Neural progenitor cell (in vitro differentiated cells): Measurements from ENCODE around the gene SPG21. TPM values are rescaled to one million over a fixed set of nuclear protein-coding genes. Genes with fewer than 3 reads are reported as not detected.

Source experiments
- DNase-seq: peaks from one replicate; pipeline ENCODE4 v3.0.0-alpha.2; 2016; ENCODE audit warnings: low spot score
- H2AFZ ChIP-seq: fragments of 200-600 bp; sonication (generic); replicated peaks from 2 replicates; pipeline ENCODE4 v1.6.1; 2016; ENCODE audit warnings: antibody characterized with exemption
- H3F3A ChIP-seq: fragments of 200-600 bp; sonication (generic); 2 replicates; pipeline ENCODE4 v1.6.1; 2016; ENCODE audit warnings: antibody characterized with exemption, low read depth
- H3K27ac ChIP-seq: fragments of 200-600 bp; sonication (generic); 2 replicates; pipeline ENCODE4 v1.5.1; 2016; ENCODE audit warnings: mild to moderate bottlenecking
- H3K27me3 ChIP-seq: fragments of 200-600 bp; sonication (generic); 2 replicates; pipeline ENCODE4 v1.6.1; 2016; ENCODE audit warnings: mild to moderate bottlenecking, moderate library complexity
- H3K36me3 ChIP-seq: fragments of 200-600 bp; sonication (generic); 2 replicates; pipeline ENCODE4 v1.5.1; 2016
- H3K4me1 ChIP-seq: fragments of 200-600 bp; sonication (generic); 2 replicates; pipeline ENCODE4 v1.6.1; 2016; ENCODE audit warnings: mixed run types
- H3K4me2 ChIP-seq: fragments of 200-600 bp; sonication (generic); 2 replicates; pipeline ENCODE4 v1.6.1; 2016
- H3K4me3 ChIP-seq: fragments of 200-600 bp; sonication (generic); 2 replicates; pipeline ENCODE4 v1.5.1; 2016
- H3K79me2 ChIP-seq: fragments of 200-600 bp; sonication (generic); 2 replicates; pipeline ENCODE4 v1.6.1; 2016; ENCODE audit warnings: low read depth
- H3K9ac ChIP-seq: fragments of 200-600 bp; sonication (generic); 2 replicates; pipeline ENCODE4 v1.6.1; 2016
- H3K9me3 ChIP-seq: fragments of 200-600 bp; sonication (generic); 2 replicates; pipeline ENCODE4 v1.5.1; 2016; ENCODE audit warnings: low read depth
- H4K20me1 ChIP-seq: fragments of 200-600 bp; sonication (generic); 2 replicates; pipeline ENCODE4 v1.6.1; 2016; ENCODE audit warnings: low read depth
- H3K27ac Mint-ChIP-seq: 3 replicates; pipeline ENCODE4 v1.8.0; 2021; ENCODE audit warnings: mixed read lengths
- H3K27me3 Mint-ChIP-seq: 2 replicates; pipeline ENCODE4 v1.8.0; 2022; ENCODE audit warnings: low read depth, mild to moderate bottlenecking, inconsistent platforms, moderate library complexity, mixed read lengths; ENCODE audit not compliant: insufficient read depth
- H3K36me3 Mint-ChIP-seq: 3 replicates; pipeline ENCODE4 v1.8.0; 2021; ENCODE audit warnings: mixed read lengths
- H3K4me1 Mint-ChIP-seq: 3 replicates; pipeline ENCODE4 v1.8.0; 2021; ENCODE audit warnings: mixed read lengths
- H3K4me3 Mint-ChIP-seq: 3 replicates; pipeline ENCODE4 v1.8.0; 2021; ENCODE audit warnings: mild to moderate bottlenecking, moderate library complexity, mixed read lengths
- H3K9me3 Mint-ChIP-seq: 3 replicates; pipeline ENCODE4 v1.8.0; 2020; ENCODE audit warnings: mixed read lengths
- EZH2 ChIP-seq: fragments of 200-600 bp; sonication (generic); IDR thresholded peaks from 2 replicates; pipeline ENCODE4 v1.6.1; 2017; ENCODE audit warnings: antibody characterized with exemption, mild to moderate bottlenecking, moderate library complexity
- EZH2phosphoT487 ChIP-seq: fragments of 200-600 bp; sonication (generic); IDR thresholded peaks from 2 replicates; pipeline ENCODE4 v1.6.1; 2017; ENCODE audit warnings: antibody characterized with exemption
- total RNA-seq: library from RNA; depleted of rRNA; stranded (reverse); fragments of >200 nt; gene quantifications from 2 replicates; pipeline ENCODE4 v1.2.3, GENCODE V29; 2015; ENCODE audit warnings: low replicate concordance
- TF ChIP-seq, protein P1 (sequence below): fragments of 200-600 bp; sonication (generic); IDR thresholded peaks from 2 replicates; pipeline ENCODE4 v1.5.1; 2017; ENCODE audit warnings: antibody characterized with exemption, mild to moderate bottlenecking

SPG21 gene
- total RNA-seq, 1 donor from 2014 or later, result 84.4 TPM

- Histone ChIP-seq H3K9ac (no peak overlapping the region), H3K4me2 (no peak overlapping the region), H3K4me3 (no peak overlapping the region), H3K27ac (no peak overlapping the region), H3K27me3 (no peaks in the 10 kb centered on the region), H4K20me1 (no peaks in the 10 kb centered on the region), H3K9me3 (no peaks in the 10 kb centered on the region), H3K4me1 (no peaks in the 10 kb centered on the region), H3F3A (no peaks in the 10 kb centered on the region), H3K36me3 (no peaks in the 10 kb centered on the region), H3K79me2 (no peaks in the 10 kb centered on the region), H2AFZ (no peak overlapping the region)
- TF ChIP-seq EZH2, result no peak
- TF ChIP-seq, protein P1, sequence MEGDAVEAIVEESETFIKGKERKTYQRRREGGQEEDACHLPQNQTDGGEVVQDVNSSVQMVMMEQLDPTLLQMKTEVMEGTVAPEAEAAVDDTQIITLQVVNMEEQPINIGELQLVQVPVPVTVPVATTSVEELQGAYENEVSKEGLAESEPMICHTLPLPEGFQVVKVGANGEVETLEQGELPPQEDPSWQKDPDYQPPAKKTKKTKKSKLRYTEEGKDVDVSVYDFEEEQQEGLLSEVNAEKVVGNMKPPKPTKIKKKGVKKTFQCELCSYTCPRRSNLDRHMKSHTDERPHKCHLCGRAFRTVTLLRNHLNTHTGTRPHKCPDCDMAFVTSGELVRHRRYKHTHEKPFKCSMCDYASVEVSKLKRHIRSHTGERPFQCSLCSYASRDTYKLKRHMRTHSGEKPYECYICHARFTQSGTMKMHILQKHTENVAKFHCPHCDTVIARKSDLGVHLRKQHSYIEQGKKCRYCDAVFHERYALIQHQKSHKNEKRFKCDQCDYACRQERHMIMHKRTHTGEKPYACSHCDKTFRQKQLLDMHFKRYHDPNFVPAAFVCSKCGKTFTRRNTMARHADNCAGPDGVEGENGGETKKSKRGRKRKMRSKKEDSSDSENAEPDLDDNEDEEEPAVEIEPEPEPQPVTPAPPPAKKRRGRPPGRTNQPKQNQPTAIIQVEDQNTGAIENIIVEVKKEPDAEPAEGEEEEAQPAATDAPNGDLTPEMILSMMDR, result no peak
- TF ChIP-seq EZH2phosphoT487, result no peak
- DNase-seq, result no peak
- H3K4me3 Mint-ChIP-seq, result no peak overlapping the region
- no peaks in the 10 kb centered on the region for H3K4me1 Mint-ChIP-seq
- H3K27me3 Mint-ChIP-seq, result peaks cover 6% of the 10 kb centered on the region
- no peaks in the 10 kb centered on the region for H3K9me3 Mint-ChIP-seq
- peaks cover 46% of the 10 kb centered on the region for H3K36me3 Mint-ChIP-seq
- no peak overlapping the region for H3K27ac Mint-ChIP-seq
Measured at GRCh38 chr15:64960153-64960552, 29.6 kb downstream of the SPG21 start.

DNA sequence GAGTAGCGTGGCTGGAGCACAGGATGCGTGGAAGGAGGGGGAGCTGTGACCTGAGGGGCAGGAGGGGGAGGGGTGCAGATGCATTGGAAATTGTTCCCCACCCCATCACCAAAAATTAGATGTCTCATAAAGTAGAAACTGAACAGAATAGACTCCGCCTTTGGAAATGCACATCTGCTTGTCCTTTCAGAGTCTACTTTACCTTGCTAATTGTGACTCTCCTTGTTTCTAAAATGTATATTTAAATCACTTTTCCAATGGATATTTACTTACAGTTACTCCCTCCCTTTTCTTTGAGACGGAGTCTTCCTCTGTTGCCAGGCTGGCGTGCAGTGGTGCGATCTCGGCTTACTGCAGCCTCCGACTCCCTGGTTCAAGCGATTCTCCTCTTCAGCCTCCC, 30.6 kb downstream of the SPG21 start:
- no peak overlapping the region for H3K27ac Mint-ChIP-seq
- H3K4me3 Mint-ChIP-seq, result no peak overlapping the region

DNA sequence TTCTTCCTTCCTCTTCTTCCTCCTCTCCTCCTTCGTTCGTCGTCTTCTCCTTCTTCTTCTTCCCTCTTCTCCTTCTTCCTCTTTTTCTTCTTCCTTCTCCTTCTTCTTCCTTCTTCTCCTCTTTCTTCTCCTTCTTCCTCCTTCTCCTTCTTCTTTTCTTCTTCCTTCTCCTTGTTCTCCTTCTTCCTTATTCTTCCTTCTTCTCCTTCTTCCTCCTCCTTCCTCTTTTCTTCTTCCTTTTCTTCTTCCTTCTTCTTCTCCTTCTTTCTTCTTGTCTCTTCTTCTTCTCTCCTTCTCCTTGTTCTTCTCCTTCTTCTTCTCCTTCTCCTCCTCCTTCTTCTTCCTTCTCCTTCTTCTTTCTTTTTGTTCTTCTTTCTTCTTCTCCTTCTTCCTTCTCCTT, 35.3 kb downstream of the SPG21 start:
- Histone ChIP-seq H3K27me3 (no peaks in the 10 kb centered on the region), H3K9me3 (no peaks in the 10 kb centered on the region), H3K4me1 (no peaks in the 10 kb centered on the region), H3K27ac (no peak overlapping the region), H3F3A (no peaks in the 10 kb centered on the region), H3K79me2 (no peaks in the 10 kb centered on the region), H3K9ac (no peak overlapping the region), H3K4me2 (no peak overlapping the region), H4K20me1 (no peaks in the 10 kb centered on the region), H3K4me3 (no peak overlapping the region), H2AFZ (no peak overlapping the region), H3K36me3 (no peaks in the 10 kb centered on the region)
- Mint-ChIP-seq H3K4me1 (no peaks in the 10 kb centered on the region), H3K27me3 (peaks cover 8% of the 10 kb centered on the region), H3K4me3 (no peak overlapping the region), H3K27ac (no peak overlapping the region), H3K9me3 (peaks cover 18% of the 10 kb centered on the region), H3K36me3 (peaks cover 16% of the 10 kb centered on the region)
- TF ChIP-seq EZH2, result no peak
- TF ChIP-seq EZH2phosphoT487, result no peak
- TF ChIP-seq, protein P1, result no peak
- no peak for DNase-seq

More for the DNA sequence above, 30.6 kb downstream of the SPG21 start:
- peaks cover 9% of the 10 kb centered on the region for H3K9me3 Mint-ChIP-seq
- Histone ChIP-seq H3K27ac (no peak overlapping the region), H4K20me1 (no peaks in the 10 kb centered on the region), H3K4me3 (no peak overlapping the region), H3K4me1 (no peaks in the 10 kb centered on the region), H3K9me3 (no peaks in the 10 kb centered on the region), H3K79me2 (no peaks in the 10 kb centered on the region), H3K9ac (no peak overlapping the region), H3F3A (no peaks in the 10 kb centered on the region), H3K36me3 (no peaks in the 10 kb centered on the region), H2AFZ (no peak overlapping the region), H3K4me2 (no peak overlapping the region), H3K27me3 (no peaks in the 10 kb centered on the region)
- TF ChIP-seq EZH2 (no peak), EZH2phosphoT487 (no peak)
- TF ChIP-seq, protein P1, result no peak
- no peaks in the 10 kb centered on the region for H3K4me1 Mint-ChIP-seq
- H3K27me3 Mint-ChIP-seq, result peaks cover 11% of the 10 kb centered on the region
- H3K36me3 Mint-ChIP-seq, result peaks cover 41% of the 10 kb centered on the region
- DNase-seq, result no peak
